Astrocyte (in vitro differentiated cells and primary cell): ENCODE data around the gene SPON1. TPM values are rescaled to one million over a fixed set of nuclear protein-coding genes. Genes with fewer than 3 reads are reported as not detected.

Source experiments
- DNase-seq: peaks from one replicate; pipeline ENCODE4 v3.0.0-alpha.2; 2010; ENCODE audit warnings: low read depth
- FAIRE-seq: peaks from 2 replicates; lab custom pipeline; 2011; peaks lifted over from hg19 to GRCh38; lab: Jason Lieb, UNC
- H2AFZ ChIP-seq: 2 replicates; pipeline ENCODE4 v1.6.0; 2012; ENCODE audit warnings: low read depth, low read length, inconsistent platforms
- H3K27ac ChIP-seq: 2 replicates; pipeline ENCODE4 v1.5.1; 2011; ENCODE audit warnings: low read depth, low read length, inconsistent platforms
- H3K27me3 ChIP-seq: 2 replicates; pipeline ENCODE4 v1.6.0; 2011; ENCODE audit warnings: low read length, inconsistent platforms; ENCODE audit not compliant: insufficient read depth
- H3K36me3 ChIP-seq: 2 replicates; pipeline ENCODE4 v1.5.1; 2011; ENCODE audit warnings: low read length, inconsistent platforms; ENCODE audit not compliant: insufficient read depth
- H3K4me1 ChIP-seq: 2 replicates; pipeline ENCODE4 v1.5.1; 2011; ENCODE audit warnings: low read length, inconsistent platforms; ENCODE audit not compliant: insufficient read depth
- H3K4me2 ChIP-seq: 2 replicates; pipeline ENCODE4 v1.6.0; 2012; ENCODE audit warnings: low read length, inconsistent platforms
- H3K4me3 ChIP-seq: 2 replicates; pipeline ENCODE4 v1.5.1; 2011; ENCODE audit warnings: low read depth, mild to moderate bottlenecking, low read length, inconsistent platforms; ENCODE audit not compliant: insufficient read depth
- H3K79me2 ChIP-seq: 2 replicates; pipeline ENCODE4 v1.6.0; 2012; ENCODE audit warnings: mild to moderate bottlenecking, low read length, inconsistent platforms; ENCODE audit not compliant: insufficient read depth
- H3K9ac ChIP-seq: 2 replicates; pipeline ENCODE4 v1.6.0; 2012; ENCODE audit warnings: mild to moderate bottlenecking, low read length, inconsistent platforms
- H3K9me3 ChIP-seq: 2 replicates; pipeline ENCODE4 v1.5.1; 2012; ENCODE audit warnings: low read depth, mild to moderate bottlenecking, low read length, inconsistent platforms; ENCODE audit not compliant: insufficient read depth
- H4K20me1 ChIP-seq: 2 replicates; pipeline ENCODE4 v1.6.0; 2012; ENCODE audit warnings: low read length, inconsistent platforms; ENCODE audit not compliant: insufficient read depth
- H3K27ac Mint-ChIP-seq: one replicate; pipeline ENCODE4 v1.8.0; 2021; ENCODE audit warnings: mild to moderate bottlenecking, mixed read lengths; ENCODE audit not compliant: unreplicated experiment
- H3K27me3 Mint-ChIP-seq: one replicate; pipeline ENCODE4 v1.8.0; 2021; ENCODE audit warnings: low read depth, mixed read lengths; ENCODE audit not compliant: unreplicated experiment
- H3K36me3 Mint-ChIP-seq: one replicate; pipeline ENCODE4 v1.8.0; 2021; ENCODE audit warnings: low read depth, mixed read lengths; ENCODE audit not compliant: unreplicated experiment
- H3K4me1 Mint-ChIP-seq: one replicate; pipeline ENCODE4 v1.8.0; 2021; ENCODE audit warnings: low read depth, mixed read lengths; ENCODE audit not compliant: unreplicated experiment
- H3K4me3 Mint-ChIP-seq: one replicate; pipeline ENCODE4 v1.8.0; 2021; ENCODE audit warnings: mild to moderate bottlenecking, moderate library complexity, mixed read lengths; ENCODE audit not compliant: unreplicated experiment
- H3K9me3 Mint-ChIP-seq: one replicate; pipeline ENCODE4 v1.8.0; 2021; ENCODE audit warnings: mild to moderate bottlenecking, mixed read lengths; ENCODE audit not compliant: unreplicated experiment
- CTCF ChIP-seq: IDR thresholded peaks from 2 replicates; pipeline ENCODE4 v1.5.1; 2011; ENCODE audit warnings: low read depth, mild to moderate bottlenecking, inconsistent platforms, low read length, moderate library complexity; ENCODE audit not compliant: insufficient read depth
- EZH2 ChIP-seq: IDR thresholded peaks from 2 replicates; pipeline ENCODE4 v1.6.1; 2012; ENCODE audit warnings: mild to moderate bottlenecking, low read length, inconsistent platforms; ENCODE audit not compliant: insufficient read depth
- total RNA-seq: library from RNA; stranded (reverse); gene quantifications from 2 replicates; pipeline ENCODE4 v1.2.1, GENCODE V29; 2021

SPON1 gene
- total RNA-seq, 1 donor from 2014 or later: 2.0 TPM

DNA sequence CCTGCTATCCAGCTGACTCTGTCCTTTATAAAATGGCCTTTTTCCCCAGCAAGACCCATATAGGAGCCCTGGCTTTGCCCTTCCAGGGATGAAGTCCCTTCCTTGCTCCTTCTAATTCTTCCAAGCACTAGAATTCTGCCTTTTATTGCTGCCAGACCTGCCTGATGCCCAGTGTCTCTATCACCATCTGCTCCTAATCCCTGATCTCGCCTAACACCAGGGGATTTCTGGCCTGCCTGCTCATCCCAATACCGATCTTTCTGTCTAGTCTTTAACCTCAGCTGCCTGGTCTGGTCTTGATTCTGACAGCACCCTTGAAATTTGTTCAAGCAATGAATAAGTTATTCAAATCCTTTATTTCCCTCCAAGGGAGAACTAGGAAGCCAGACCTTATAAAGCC lies 150.2 kb downstream of the SPON1 start:
- no peaks in the 10 kb centered on the region for H3K36me3 ChIP-seq

DNA sequence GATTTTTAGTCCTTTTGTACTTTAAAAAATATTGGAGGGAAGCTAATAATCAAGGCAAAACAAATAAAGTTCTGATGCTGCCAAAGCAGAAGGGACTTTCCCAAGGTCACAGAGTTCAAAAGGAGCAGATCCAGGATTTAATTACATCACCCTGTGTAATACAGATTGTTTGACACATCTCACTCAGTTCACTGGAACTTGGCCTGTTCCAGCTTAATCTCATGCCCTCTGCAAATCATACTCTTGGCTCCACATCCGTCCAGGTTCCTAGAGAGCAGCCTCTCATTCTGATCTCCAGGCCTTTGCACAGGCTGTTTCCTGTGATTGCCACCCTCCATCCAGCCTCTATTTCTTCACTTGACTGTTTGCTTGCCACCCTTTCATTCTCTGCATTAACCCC lies 151.7 kb downstream of the SPON1 start:
- Mint-ChIP-seq H3K27me3 (peaks cover 2% of the 10 kb centered on the region), H3K4me3 (no peak overlapping the region), H3K4me1 (no peaks in the 10 kb centered on the region), H3K36me3 (no peaks in the 10 kb centered on the region), H3K27ac (no peak overlapping the region), H3K9me3 (no peaks in the 10 kb centered on the region)
- no peaks in the 10 kb centered on the region for H3K36me3 ChIP-seq
- no peak overlapping the region for H3K4me2 ChIP-seq
- H3K4me3 ChIP-seq: no peak overlapping the region
- H3K4me1 ChIP-seq: no peaks in the 10 kb centered on the region
- H3K9me3 ChIP-seq: no peaks in the 10 kb centered on the region
- TF ChIP-seq EZH2: no peak
- TF ChIP-seq CTCF: no peak
- no peaks in the 10 kb centered on the region for H3K27me3 ChIP-seq
- H3K79me2 ChIP-seq: no peaks in the 10 kb centered on the region
- DNase-seq: no peak
- H2AFZ ChIP-seq: no peak overlapping the region
- H4K20me1 ChIP-seq: no peaks in the 10 kb centered on the region
- no peak overlapping the region for H3K9ac ChIP-seq
- H3K27ac ChIP-seq: no peak overlapping the region
- no peak for FAIRE-seq

More for the DNA sequence above, 150.2 kb downstream of the SPON1 start:
- Histone ChIP-seq H4K20me1 (no peaks in the 10 kb centered on the region), H3K9ac (no peak overlapping the region), H3K9me3 (no peaks in the 10 kb centered on the region), H2AFZ (no peak overlapping the region), H3K27me3 (no peaks in the 10 kb centered on the region), H3K79me2 (no peaks in the 10 kb centered on the region), H3K4me1 (no peaks in the 10 kb centered on the region), H3K27ac (no peak overlapping the region), H3K4me2 (no peak overlapping the region), H3K4me3 (no peak overlapping the region)
- no peaks in the 10 kb centered on the region for H3K4me1 Mint-ChIP-seq
- TF ChIP-seq EZH2 (no peak), CTCF (no peak)
- H3K27ac Mint-ChIP-seq: no peak overlapping the region
- H3K4me3 Mint-ChIP-seq: no peak overlapping the region
- H3K36me3 Mint-ChIP-seq: no peaks in the 10 kb centered on the region
- FAIRE-seq (no peak), DNase-seq (no peak)
- no peaks in the 10 kb centered on the region for H3K9me3 Mint-ChIP-seq
- peaks cover 2% of the 10 kb centered on the region for H3K27me3 Mint-ChIP-seq

DNA sequence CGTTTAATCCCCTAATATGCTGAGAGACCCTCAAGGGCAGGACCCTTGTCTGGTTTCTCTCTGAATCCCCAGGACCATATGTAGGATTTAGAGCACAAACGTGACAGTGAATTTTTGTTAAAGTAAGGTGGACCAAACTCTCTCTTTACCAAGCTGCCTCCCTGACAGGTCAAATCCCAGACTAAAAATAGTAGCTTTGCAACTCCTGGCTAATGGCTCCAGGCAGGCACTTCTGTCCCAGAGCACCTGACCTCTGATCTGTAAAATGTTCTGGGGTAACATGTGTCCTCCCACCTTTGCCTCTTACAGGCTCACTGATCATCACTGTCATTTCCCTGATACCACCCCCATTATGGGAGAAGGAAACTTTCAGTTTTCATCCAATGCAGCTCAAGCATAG lies 152.3 kb downstream of the SPON1 start:
- DNase-seq: no peak
- no peak for TF ChIP-seq EZH2
- no peak for TF ChIP-seq CTCF
- no peaks in the 10 kb centered on the region for H3K4me1 Mint-ChIP-seq
- no peak overlapping the region for H3K27ac ChIP-seq
- no peaks in the 10 kb centered on the region for H3K27me3 ChIP-seq
- no peaks in the 10 kb centered on the region for H3K79me2 ChIP-seq
- H2AFZ ChIP-seq: no peak overlapping the region
- H3K9me3 ChIP-seq: no peaks in the 10 kb centered on the region
- H3K36me3 ChIP-seq: no peaks in the 10 kb centered on the region
- no peaks in the 10 kb centered on the region for H3K4me1 ChIP-seq
- H3K4me2 ChIP-seq: no peak overlapping the region
- no peak overlapping the region for H3K4me3 Mint-ChIP-seq
- no peak overlapping the region for H3K9ac ChIP-seq
- no peak for FAIRE-seq
- no peaks in the 10 kb centered on the region for H3K36me3 Mint-ChIP-seq
- H3K27ac Mint-ChIP-seq: no peak overlapping the region
- H3K27me3 Mint-ChIP-seq: peaks cover 2% of the 10 kb centered on the region
- H3K9me3 Mint-ChIP-seq: no peaks in the 10 kb centered on the region
- H4K20me1 ChIP-seq: no peaks in the 10 kb centered on the region
- H3K4me3 ChIP-seq: no peak overlapping the region
